HG03432 (cell line): ENCODE measurements around the gene ADM5.

Source experiments
- ATAC-seq: cut with Tn5 transposase; IDR thresholded peaks from one replicate; pipeline ENCODE4 v1.9.1; 2021; ENCODE audit warnings: mild to moderate bottlenecking, moderate library complexity; ENCODE audit not compliant: unreplicated experiment

The ADM5 gene

GRCh38 chr19:49658139-49658517 is 31.3 kb upstream of the ADM5 start:
- ATAC-seq, result no peak

DNA sequence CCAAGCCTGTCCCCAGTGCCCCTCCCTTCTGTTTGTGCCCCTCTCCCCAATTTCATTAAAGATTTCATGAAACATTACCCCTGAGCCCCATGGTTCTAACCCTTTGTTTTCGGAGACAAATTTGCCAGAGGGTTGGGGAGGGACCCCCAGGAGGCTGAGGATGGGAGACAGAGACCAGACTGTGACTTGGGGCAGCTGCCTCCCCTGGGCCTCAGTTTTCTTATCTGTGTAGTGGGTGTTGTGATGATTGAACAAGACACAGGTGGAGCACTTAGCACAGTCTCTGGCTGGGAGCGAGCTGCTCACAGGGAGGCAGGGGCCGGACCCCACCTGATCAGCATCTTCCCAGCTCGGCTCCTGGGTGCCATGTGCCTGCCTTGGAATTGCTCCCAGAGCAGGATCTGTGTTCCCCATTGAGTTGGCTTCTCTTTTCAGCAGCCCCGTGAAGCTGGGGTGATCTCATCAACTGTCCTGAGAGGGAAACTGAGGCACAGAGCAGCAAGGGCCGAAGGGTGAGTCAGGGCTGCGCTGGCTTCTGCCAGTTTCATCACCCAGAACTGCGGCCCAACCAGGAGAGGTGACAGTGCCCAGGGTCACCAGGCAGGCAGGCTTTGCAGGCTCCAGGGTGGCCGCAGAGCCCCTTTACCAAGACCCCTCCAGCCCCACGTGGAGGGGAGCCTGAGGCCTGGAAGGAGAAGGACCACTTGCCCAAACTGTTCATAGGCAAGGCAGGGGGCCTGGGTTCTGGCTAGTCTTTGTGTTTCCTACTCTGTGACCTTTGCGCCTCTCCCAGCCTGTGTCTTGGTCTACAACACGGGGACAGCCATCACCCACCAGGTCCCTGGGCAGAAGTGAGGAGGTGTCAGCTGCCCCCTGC is 30.6 kb upstream of the ADM5 start:
- no peak for ATAC-seq

DNA sequence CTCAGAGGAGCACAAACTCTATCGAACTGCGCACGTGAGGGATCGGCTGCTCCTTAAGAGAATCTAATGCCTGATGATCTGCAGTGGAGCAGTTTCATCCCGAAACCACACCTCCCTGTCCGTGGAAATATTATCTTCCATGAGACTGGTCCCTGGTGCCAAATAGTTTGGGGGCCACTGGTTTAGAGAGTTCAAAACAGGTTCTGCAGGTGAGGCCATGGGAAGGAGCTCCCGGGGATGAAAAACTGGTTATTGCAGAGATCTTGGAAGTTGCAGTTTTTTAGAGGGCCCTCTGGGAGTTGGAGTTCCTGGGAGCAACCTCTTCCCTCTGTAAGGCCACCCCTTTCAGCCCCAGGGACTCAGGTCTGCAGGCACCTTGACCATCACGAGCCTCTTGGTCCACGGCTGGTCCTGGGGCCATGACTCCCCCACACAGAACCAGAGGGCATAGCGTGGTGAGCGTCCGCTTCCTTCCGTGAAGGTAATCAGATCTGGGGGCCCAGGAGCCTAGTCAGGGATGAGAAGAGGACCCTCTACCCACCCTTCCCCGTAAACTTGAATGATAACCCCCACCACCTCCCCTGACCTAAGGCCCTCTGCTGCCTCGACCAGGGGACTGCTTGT is 28.9 kb upstream of the ADM5 start:
- no peak for ATAC-seq

- ATAC-seq, result no peak
Observed at GRCh38 chr19:49662011-49662410, 27.4 kb upstream of the ADM5 start.

DNA sequence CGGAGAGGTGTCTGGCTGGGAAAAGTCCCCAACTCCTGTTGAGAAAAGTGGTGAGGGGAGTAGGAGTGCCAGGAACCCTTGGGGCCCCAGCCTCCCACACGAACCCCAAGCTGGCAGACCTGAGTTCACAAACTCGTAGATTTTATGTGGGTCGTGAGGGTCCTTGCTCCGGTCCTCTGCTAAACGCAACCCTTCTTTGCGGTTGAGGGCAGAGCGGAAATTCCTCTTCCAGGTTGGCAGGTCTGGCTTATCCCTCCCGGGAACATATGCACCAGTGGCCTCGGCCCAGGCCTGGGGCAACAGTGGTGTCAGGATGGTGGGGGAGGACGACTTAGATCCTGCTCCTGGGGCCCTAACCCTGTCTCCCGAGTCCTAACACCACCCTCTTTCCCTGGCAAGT is 26.2 kb upstream of the ADM5 start:
- no peak for ATAC-seq

DNA sequence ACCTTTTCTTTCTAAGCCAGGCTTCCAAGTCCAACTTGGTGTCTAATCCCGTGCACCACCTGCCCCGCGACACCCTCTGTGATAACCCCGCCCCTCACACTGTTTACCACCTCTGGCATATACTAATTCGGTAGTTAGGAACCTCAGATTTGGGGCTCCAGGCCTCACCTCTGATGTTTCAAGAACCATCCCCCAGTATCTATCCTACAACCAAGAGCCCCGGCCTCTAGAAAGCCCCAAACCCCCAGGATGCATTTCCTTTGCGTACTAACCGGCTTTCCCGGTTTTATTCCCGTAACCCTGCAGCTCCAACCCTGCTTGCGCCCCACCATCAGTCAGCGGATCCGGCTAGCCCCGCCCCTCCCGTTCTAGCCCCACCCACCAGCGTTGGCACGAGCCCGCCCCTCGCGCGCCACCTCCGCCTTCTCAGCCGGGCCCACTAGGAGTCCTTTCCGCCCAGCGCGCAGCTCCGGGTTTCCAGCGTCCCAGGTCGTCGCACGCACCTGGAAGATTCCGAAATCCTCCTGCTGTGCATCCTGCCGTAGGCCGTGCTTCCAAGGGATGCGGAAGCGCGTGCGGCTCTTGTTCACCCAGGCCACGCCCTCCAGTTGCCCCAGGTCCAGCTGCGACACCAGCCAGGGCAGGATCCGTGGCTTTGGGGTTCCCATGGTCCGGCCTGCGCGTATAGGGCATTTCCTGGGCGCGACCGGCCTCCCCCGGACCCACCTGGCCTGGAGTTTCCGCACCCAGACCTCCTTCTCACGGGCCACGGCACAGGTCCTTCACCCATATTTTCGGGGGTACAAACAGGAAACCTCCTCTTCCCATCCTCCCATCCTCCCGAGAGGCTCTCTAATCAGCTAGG is 25.0 kb upstream of the ADM5 start:
- peak; percentile 47 for ATAC-seq

GRCh38 chr19:49665036-49665350 is 24.4 kb upstream of the ADM5 start:
- no peak for ATAC-seq

DNA sequence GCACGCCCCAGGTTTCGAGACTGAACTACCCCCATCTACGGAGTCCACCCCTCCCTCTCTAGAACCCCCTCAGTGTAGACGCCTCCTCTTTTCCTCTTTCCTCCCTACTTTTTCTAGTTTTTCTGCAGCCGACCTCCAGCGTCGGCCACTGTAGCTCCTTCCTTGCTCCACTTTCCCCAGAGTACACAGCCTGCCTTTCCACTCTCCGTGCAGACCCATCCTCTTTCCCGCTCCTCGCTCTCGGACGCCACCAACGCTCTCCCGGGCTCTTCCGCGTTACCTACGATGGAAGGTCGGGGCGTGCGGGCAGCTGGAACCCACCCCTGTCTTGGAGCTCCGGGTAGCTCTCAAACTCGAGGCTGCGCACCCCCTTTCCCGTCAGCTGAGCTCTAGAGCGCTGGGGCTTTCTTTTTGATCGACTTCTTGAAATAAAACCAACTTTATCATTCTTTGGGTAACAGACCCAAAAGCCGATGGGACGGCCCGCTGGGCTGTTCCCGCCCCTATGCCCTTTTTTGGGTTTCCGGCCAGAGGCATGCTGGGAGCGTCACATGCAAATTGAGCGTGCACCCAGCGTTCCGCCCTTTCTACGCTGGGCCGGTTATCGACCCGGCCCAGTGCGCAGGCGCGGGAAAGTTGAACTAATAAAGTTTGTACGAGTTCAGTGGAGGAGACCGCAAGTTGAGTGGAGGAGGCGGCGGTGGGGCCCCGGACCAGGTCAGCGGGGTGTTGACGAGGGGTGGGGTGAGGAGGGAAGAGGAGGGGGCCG is 23.9 kb upstream of the ADM5 start, which contains the start of the genes BCL2L12 and IRF3:
Gene BCL2L12 (plus strand): TSS at position 583 of the 769 bp plus-strand sequence. CDS start 760 bp downstream, outside the sequence.
Gene IRF3 (minus strand): TSS at position 507 of the 769 bp plus-strand sequence. CDS start 1,019 bp downstream, outside the sequence.
- peak; percentile 71 for ATAC-seq

DNA sequence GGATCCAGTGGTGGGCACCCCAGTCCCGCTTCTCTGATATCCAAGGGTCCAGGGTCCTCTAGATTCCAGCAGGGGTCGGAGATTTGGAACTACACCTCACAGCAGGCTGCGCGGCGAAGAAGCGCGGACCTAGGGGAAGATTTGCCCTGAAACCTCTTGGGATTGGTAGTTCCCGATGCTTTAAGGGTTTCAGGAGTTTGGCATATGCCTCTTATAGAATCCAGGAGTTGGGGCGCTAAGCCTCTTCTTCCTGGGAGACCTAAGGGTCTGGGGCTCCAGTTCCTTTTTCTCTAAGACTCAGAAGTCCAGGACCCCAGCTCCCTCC is 23.3 kb upstream of the ADM5 start:
- ATAC-seq, result no peak

DNA sequence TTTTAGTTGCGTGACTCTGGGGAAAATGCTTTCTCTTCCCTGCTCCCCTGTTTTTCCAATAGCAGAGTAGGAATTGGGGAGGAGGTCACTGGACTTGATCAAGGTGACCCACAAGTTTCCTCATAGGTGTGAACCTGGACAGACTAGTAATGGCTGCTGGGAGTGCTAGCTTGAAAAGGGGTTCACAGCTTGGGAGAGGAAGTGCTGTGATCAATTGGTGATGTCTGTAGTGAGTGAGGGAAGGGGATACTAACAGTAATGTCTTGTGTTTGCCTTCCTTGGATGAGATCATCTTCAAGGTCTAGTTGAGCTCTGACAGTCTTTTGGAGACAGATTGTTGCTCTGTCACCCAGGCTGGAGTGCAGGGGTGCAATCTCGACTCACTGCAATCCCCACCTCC is 21.9 kb upstream of the ADM5 start:
- no peak for ATAC-seq

DNA sequence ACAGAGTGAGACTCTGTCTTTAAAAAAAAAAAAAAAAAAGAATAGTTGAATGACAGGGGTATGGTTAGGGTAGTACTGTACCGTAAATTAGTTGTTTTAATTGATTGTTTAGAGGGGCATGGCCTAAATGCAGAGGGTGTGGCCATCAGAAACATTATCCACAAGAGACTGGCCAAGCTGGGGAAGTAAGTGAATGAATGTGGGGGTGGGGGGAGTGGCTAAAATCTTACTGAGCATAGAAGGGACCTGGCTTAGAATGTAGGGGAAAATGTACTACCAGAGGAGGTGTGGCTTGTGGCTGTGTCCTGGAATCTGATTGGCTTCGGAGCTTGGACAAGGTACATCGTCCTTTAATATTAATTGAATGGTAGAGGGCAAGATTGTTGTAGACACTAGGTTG is 19.9 kb upstream of the ADM5 start:
- no peak for ATAC-seq

- no peak for ATAC-seq
Observed at GRCh38 chr19:49672131-49672919, 17.1 kb upstream of the ADM5 start.

GRCh38 chr19:49676136-49676783 is 13.1 kb upstream of the ADM5 start:
- ATAC-seq, result peak; percentile 24

GRCh38 chr19:49676784-49677230 is 12.6 kb upstream of the ADM5 start:
- peak; percentile 62 for ATAC-seq

GRCh38 chr19:49677231-49677900 is 12.0 kb upstream of the ADM5 start, which contains the start of gene PRMT1:
Gene PRMT1, plus strand, starts transcription at chr19:49677271. Its CDS starts 10 bp downstream, at chr19:49677281.
- no peak for ATAC-seq

- ATAC-seq, result no peak
Observed at GRCh38 chr19:49677901-49678674, 11.3 kb upstream of the ADM5 start.

- ATAC-seq, result no peak
Observed at GRCh38 chr19:49678985-49679770, 10.2 kb upstream of the ADM5 start.
